ENCODE results near the gene IQCN. TPM values are rescaled to one million over a fixed set of nuclear protein-coding genes. Genes with fewer than 3 reads are reported as not detected.

Gene IQCN
- total RNA-seq, 1 donor from 2014 or later = 1.6 TPM

DNA sequence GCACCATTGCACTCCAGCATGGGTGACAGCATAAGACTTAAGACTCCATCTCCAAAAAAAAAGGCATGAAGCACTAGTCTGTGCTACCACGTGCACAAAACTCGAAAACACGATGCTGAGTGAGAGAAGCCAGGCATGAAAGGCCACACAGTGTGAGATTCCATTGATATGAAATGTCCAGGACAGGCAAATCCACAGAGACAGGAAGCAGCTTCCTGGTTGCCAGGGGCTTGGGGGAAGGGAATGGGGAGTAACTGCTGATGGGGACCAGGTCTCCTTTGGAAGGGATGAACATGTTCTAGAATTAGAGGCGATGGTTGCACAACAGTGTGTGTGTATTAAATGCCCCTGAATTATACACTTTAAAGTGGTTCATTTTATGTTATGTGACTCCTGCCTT lies 23.1 kb upstream of the IQCN start:
- Mint-ChIP-seq H3K9me3 (ENCODE audit: low read depth) (no peaks in the 10 kb centered on the region), H3K4me3 (ENCODE audit: unreplicated experiment) (no peak overlapping the region), H3K36me3 (ENCODE audit: low read depth) (no peaks in the 10 kb centered on the region), H3K4me1 (ENCODE audit: low read depth) (peaks cover 35% of the 10 kb centered on the region), H3K27ac (ENCODE audit: unreplicated experiment) (no peak overlapping the region), H3K27me3 (ENCODE audit: low read depth) (no peaks in the 10 kb centered on the region)
- no peak for DNase-seq (ENCODE audit: low spot score)
- TF ChIP-seq, protein P1, sequence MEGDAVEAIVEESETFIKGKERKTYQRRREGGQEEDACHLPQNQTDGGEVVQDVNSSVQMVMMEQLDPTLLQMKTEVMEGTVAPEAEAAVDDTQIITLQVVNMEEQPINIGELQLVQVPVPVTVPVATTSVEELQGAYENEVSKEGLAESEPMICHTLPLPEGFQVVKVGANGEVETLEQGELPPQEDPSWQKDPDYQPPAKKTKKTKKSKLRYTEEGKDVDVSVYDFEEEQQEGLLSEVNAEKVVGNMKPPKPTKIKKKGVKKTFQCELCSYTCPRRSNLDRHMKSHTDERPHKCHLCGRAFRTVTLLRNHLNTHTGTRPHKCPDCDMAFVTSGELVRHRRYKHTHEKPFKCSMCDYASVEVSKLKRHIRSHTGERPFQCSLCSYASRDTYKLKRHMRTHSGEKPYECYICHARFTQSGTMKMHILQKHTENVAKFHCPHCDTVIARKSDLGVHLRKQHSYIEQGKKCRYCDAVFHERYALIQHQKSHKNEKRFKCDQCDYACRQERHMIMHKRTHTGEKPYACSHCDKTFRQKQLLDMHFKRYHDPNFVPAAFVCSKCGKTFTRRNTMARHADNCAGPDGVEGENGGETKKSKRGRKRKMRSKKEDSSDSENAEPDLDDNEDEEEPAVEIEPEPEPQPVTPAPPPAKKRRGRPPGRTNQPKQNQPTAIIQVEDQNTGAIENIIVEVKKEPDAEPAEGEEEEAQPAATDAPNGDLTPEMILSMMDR (IDR thresholded peaks at IDR 0.05) = no peak

DNA sequence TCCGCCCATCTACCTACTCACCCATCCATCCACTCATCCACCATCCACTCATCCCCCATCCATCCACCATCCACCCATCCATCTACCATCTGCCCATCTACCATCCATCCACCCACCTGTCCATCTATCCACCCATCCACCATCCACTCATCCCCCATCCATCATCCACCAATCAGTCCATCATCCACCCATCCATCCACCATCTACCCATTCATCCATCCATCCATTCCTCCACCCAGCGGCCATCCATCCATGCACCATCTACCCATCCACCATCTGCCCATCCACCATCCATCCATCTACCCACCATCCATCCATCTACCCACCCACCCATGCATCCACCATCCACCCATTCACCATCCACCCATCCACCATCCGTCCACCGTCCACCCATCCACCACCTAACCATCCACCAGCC lies 20.8 kb upstream of the IQCN start:
- no peak overlapping the region for H3K27ac Mint-ChIP-seq (ENCODE audit: unreplicated experiment)
- no peak overlapping the region for H3K4me3 Mint-ChIP-seq (ENCODE audit: unreplicated experiment)
- H3K9me3 Mint-ChIP-seq (ENCODE audit: low read depth) = no peaks in the 10 kb centered on the region
- TF ChIP-seq, protein P1 (IDR thresholded peaks at IDR 0.05) = no peak
- no peaks in the 10 kb centered on the region for H3K36me3 Mint-ChIP-seq (ENCODE audit: low read depth)
- no peaks in the 10 kb centered on the region for H3K27me3 Mint-ChIP-seq (ENCODE audit: low read depth)
- peaks cover 43% of the 10 kb centered on the region for H3K4me1 Mint-ChIP-seq (ENCODE audit: low read depth)
- no peak for DNase-seq (ENCODE audit: low spot score)

DNA sequence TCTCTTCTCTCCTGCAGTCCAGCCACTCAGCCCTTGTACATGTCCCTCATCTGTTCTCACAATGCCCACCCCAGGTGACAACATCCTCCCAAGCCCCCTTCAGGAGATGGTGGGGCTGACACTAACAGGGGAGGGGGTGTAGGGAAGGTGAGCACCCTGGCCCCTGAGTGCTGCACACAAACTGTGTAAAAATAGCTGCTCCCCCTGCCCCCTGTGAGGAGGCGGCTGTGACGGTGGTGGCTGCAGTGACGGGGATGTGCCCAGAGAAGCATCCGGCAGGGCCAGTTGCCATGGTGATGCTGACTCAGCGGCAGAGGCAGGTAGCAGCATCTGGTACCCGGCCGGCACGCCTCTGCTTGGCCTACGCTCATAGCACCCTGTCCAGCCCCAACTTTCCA lies 20.2 kb upstream of the IQCN start:
- Mint-ChIP-seq H3K4me1 (ENCODE audit: low read depth) (peaks cover 48% of the 10 kb centered on the region), H3K9me3 (ENCODE audit: low read depth) (no peaks in the 10 kb centered on the region), H3K27me3 (ENCODE audit: low read depth) (no peaks in the 10 kb centered on the region), H3K36me3 (ENCODE audit: low read depth) (no peaks in the 10 kb centered on the region), H3K27ac (ENCODE audit: unreplicated experiment) (no peak overlapping the region), H3K4me3 (ENCODE audit: unreplicated experiment) (no peak overlapping the region)
- TF ChIP-seq, protein P1 (IDR thresholded peaks at IDR 0.05) = no peak
- DNase-seq (ENCODE audit: low spot score) = no peak

DNA sequence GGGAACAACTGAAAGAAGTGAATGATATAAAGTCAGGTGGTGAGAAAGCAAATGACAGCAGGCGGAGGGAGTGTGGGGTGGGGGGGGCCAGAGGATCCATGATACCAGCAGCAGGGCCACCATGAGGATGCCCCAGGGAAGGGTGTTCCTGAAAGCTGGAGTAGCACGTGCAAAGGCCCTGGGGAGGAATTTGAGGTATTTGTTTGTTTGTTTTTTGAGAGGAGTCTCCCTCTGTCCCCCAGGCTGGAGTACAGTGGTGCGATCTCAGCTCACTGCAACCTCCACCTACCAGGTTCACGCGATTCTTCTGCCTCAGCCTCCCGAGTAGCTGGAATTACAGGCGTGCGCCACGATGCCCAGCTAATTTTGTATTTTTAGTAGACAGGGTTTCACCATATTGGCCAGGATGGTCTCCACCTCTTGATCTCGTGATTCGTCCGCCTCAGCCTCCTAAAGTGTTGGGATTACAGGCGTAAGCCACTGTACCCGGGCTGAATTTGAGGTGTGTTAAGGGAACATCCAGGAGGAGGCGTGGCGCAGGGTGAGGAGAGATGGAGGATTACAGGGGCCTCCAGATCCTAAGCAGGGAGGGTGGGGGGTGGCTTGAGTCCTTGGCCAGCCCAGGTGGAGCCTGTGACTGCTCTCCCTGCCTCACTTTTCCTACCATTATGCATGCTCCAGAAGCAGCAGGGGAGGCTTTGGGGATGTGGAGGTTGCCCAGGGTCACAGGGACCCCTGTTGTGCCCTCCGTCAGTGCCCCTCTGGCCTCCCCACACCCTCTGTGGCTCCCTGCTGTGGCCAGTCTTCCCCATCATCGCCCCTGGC lies 19.6 kb upstream of the IQCN start:
- peak overlapping the region; percentile 57 for H3K27ac Mint-ChIP-seq (ENCODE audit: unreplicated experiment)
- H3K9me3 Mint-ChIP-seq (ENCODE audit: low read depth) = no peaks in the 10 kb centered on the region
- no peak for DNase-seq (ENCODE audit: low spot score)
- no peaks in the 10 kb centered on the region for H3K27me3 Mint-ChIP-seq (ENCODE audit: low read depth)
- H3K4me1 Mint-ChIP-seq (ENCODE audit: low read depth) = peaks cover 43% of the 10 kb centered on the region
- no peak overlapping the region for H3K4me3 Mint-ChIP-seq (ENCODE audit: unreplicated experiment)
- no peaks in the 10 kb centered on the region for H3K36me3 Mint-ChIP-seq (ENCODE audit: low read depth)
- TF ChIP-seq, protein P1 (IDR thresholded peaks at IDR 0.05) = no peak

DNA sequence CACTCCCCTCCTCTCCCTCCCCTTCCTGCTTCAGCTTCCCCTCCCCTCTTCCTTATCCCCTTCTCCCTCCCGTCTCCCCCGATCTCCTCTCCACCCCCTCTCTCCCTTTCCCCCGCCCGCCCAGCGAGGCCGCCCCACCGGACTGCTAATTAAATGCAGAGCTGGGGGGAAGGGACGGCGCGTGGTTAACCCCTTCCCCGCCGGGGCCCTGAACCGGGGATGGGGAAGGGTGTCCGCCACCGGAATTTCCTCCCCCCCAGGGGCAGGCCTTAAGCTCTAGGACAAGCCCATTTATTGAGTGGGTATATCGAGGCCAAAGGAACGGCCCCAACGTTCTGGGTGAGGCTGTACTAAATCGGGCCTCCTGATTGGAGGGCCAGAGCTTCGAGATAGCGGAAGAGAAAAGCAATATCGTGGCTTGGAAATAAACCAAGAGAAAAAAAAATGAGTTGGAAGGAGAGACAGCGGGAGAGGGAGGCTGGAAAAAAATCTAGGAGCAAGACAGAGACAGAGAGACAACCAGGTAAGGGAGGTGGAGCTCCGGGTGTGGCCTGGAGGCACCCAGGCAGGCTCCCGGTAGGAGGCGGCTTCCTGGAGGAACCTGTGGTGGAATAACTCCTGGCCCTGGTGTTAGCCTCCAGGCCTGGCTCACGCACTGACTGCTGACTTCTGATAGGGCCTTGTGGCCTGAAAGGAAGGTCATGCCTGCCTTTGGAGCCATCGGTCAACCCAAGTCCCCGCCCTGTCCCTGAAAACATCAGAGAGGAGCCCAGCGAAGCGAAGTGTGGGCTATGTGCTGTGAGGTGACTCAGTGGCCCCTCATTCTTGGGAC lies 18.8 kb upstream of the IQCN start:
- H3K4me3 Mint-ChIP-seq (ENCODE audit: unreplicated experiment) = peak overlapping the region; percentile 81
- no peaks in the 10 kb centered on the region for H3K36me3 Mint-ChIP-seq (ENCODE audit: low read depth)
- H3K27me3 Mint-ChIP-seq (ENCODE audit: low read depth) = no peaks in the 10 kb centered on the region
- H3K27ac Mint-ChIP-seq (ENCODE audit: unreplicated experiment) = peak overlapping the region; percentile 98
- H3K9me3 Mint-ChIP-seq (ENCODE audit: low read depth) = no peaks in the 10 kb centered on the region
- TF ChIP-seq, protein P1 (IDR thresholded peaks at IDR 0.05) = no peak
- DNase-seq (ENCODE audit: low spot score) = no peak
- peaks cover 44% of the 10 kb centered on the region for H3K4me1 Mint-ChIP-seq (ENCODE audit: low read depth)

All from chondrocyte (in vitro differentiated cells).